Medulla oblongata (tissue), 1 donor: ENCODE results near the gene TRIM45.

Source experiments
- DNase-seq: peaks from one replicate; pipeline ENCODE4 v3.0.0-alpha.2; 2015; ENCODE audit errors: extremely low spot score

TRIM45 gene

GRCh38 chr1:117098287-117098890 lies 23.2 kb downstream of the TRIM45 start:
- DNase-seq, result no peak

- no peak for DNase-seq
These were observed 24.1 kb downstream of the TRIM45 start for GRCh38 chr1:117097443-117097842.

- no peak for DNase-seq
These were observed 24.6 kb downstream of the TRIM45 start for GRCh38 chr1:117096951-117097408.

- no peak for DNase-seq
These were observed 26.5 kb downstream of the TRIM45 start for GRCh38 chr1:117094841-117095604.

- no peak for DNase-seq
These were observed 27.5 kb downstream of the TRIM45 start for GRCh38 chr1:117093870-117094621.

- DNase-seq, result peak; percentile 43
These were observed 28.4 kb downstream of the TRIM45 start for GRCh38 chr1:117093091-117093534.

- no peak for DNase-seq
These were observed 29.0 kb downstream of the TRIM45 start for GRCh38 chr1:117092594-117092993.

- DNase-seq, result no peak
These were observed 31.6 kb downstream of the TRIM45 start for GRCh38 chr1:117089996-117090395.

GRCh38 chr1:117087686-117088085 lies 33.9 kb downstream of the TRIM45 start:
- DNase-seq, result no peak

GRCh38 chr1:117084231-117084630 lies 37.3 kb downstream of the TRIM45 start:
- no peak for DNase-seq

GRCh38 chr1:117079737-117080136 lies 41.8 kb downstream of the TRIM45 start:
- DNase-seq, result no peak

- DNase-seq, result no peak
These were observed 44.3 kb downstream of the TRIM45 start for GRCh38 chr1:117077267-117077666.

- no peak for DNase-seq
These were observed 44.9 kb downstream of the TRIM45 start for GRCh38 chr1:117076648-117077047.

GRCh38 chr1:117070124-117070523 lies 51.4 kb downstream of the TRIM45 start:
- no peak for DNase-seq

GRCh38 chr1:117069220-117069844 lies 52.2 kb downstream of the TRIM45 start:
- DNase-seq, result no peak

GRCh38 chr1:117068580-117068979 lies 53.0 kb downstream of the TRIM45 start:
- DNase-seq, result peak; percentile 45

- peak; percentile 79 for DNase-seq
These were observed 53.8 kb downstream of the TRIM45 start for GRCh38 chr1:117067533-117068370.

- DNase-seq, result no peak
These were observed 55.2 kb downstream of the TRIM45 start for GRCh38 chr1:117066367-117066766.

- DNase-seq, result no peak
These were observed 59.5 kb downstream of the TRIM45 start for GRCh38 chr1:117061986-117062415.
